ENCODE measurements around the gene GZMM. TPM values are rescaled to one million over a fixed set of nuclear protein-coding genes. Genes with fewer than 3 reads are reported as not detected.

GZMM gene
- total and polyA plus RNA-seq, 2 of the 13 experiments (the other 11 are each of a cell fraction or from before 2014, with no cell fraction given) = 0.07 TPM; not detected in 1

- TF ChIP-seq, protein P1, sequence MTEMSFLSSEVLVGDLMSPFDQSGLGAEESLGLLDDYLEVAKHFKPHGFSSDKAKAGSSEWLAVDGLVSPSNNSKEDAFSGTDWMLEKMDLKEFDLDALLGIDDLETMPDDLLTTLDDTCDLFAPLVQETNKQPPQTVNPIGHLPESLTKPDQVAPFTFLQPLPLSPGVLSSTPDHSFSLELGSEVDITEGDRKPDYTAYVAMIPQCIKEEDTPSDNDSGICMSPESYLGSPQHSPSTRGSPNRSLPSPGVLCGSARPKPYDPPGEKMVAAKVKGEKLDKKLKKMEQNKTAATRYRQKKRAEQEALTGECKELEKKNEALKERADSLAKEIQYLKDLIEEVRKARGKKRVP (CRISPR knock-in tag; IDR thresholded peaks at IDR 0.05) = no peak
- TF ChIP-seq, protein P2, sequence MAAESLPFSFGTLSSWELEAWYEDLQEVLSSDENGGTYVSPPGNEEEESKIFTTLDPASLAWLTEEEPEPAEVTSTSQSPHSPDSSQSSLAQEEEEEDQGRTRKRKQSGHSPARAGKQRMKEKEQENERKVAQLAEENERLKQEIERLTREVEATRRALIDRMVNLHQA (CRISPR knock-in tag; IDR thresholded peaks at IDR 0.05) = no peak
- TF ChIP-seq THAP7 (CRISPR knock-in tag; IDR thresholded peaks at IDR 0.05) (no peak), PHF5A (CRISPR knock-in tag; IDR thresholded peaks at IDR 0.05; ENCODE audit: low read depth, unreplicated experiment) (no peak), ZNF546 (CRISPR knock-in tag; conservative IDR thresholded peaks at IDR 0.05) (0 out of 2 replicates have a peak, but pooled peaks have one; percentile 31), ETS1 (CRISPR knock-in tag; IDR thresholded peaks at IDR 0.05) (no peak), BHLHE40 (IDR thresholded peaks at IDR 0.05; ENCODE audit: low read length) (no peak), PTBP1 (IDR thresholded peaks at IDR 0.05; ENCODE audit: low read depth, low read length, poor library complexity, severe bottlenecking) (no peak), NRL (CRISPR knock-in tag; IDR thresholded peaks at IDR 0.05; ENCODE audit: borderline replicate concordance) (peak; percentile 39; the same call in 1 of the 2 replicates), SUZ12 (IDR thresholded peaks at IDR 0.05; ENCODE audit: low read depth, low read length) (no peak), ZSCAN30 (CRISPR knock-in tag; IDR thresholded peaks at IDR 0.05) (no peak), ZNF761 (CRISPR knock-in tag; conservative IDR thresholded peaks at IDR 0.05) (0 out of 2 replicates have a peak, but pooled peaks have one; percentile 44), ZNF747 (CRISPR knock-in tag; IDR thresholded peaks at IDR 0.05; ENCODE audit: borderline replicate concordance) (no peak), TARDBP (CRISPR knock-in tag; IDR thresholded peaks at IDR 0.05) (no peak), SNAPC2 (CRISPR knock-in tag; IDR thresholded peaks at IDR 0.05) (no peak)
- TF ChIP-seq, protein P3, sequence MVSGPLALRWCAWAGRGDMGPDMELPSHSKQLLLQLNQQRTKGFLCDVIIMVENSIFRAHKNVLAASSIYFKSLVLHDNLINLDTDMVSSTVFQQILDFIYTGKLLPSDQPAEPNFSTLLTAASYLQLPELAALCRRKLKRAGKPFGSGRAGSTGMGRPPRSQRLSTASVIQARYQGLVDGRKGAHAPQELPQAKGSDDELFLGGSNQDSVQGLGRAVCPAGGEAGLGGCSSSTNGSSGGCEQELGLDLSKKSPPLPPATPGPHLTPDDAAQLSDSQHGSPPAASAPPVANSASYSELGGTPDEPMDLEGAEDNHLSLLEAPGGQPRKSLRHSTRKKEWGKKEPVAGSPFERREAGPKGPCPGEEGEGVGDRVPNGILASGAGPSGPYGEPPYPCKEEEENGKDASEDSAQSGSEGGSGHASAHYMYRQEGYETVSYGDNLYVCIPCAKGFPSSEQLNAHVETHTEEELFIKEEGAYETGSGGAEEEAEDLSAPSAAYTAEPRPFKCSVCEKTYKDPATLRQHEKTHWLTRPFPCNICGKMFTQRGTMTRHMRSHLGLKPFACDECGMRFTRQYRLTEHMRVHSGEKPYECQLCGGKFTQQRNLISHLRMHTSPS (CRISPR knock-in tag; IDR thresholded peaks at IDR 0.05; ENCODE audit: low read depth) = no peak
- TF ChIP-seq, protein P4, sequence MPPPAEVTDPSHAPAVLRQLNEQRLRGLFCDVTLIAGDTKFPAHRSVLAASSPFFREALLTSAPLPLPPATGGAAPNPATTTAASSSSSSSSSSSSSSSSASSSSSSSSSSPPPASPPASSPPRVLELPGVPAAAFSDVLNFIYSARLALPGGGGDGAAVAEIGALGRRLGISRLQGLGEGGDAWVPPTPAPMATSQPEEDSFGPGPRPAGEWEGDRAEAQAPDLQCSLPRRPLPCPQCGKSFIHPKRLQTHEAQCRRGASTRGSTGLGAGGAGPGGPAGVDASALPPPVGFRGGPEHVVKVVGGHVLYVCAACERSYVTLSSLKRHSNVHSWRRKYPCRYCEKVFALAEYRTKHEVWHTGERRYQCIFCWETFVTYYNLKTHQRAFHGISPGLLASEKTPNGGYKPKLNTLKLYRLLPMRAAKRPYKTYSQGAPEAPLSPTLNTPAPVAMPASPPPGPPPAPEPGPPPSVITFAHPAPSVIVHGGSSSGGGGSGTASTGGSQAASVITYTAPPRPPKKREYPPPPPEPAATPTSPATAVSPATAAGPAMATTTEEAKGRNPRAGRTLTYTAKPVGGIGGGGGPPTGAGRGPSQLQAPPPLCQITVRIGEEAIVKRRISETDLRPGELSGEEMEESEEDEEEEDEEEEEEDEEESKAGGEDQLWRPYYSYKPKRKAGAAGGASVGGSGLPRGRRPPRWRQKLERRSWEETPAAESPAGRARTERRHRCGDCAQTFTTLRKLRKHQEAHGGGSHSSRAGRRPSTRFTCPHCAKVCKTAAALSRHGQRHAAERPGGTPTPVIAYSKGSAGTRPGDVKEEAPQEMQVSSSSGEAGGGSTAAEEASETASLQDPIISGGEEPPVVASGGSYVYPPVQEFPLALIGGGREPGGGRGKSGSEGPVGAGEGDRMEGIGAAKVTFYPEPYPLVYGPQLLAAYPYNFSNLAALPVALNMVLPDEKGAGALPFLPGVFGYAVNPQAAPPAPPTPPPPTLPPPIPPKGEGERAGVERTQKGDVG (CRISPR knock-in tag; IDR thresholded peaks at IDR 0.05; ENCODE audit: borderline replicate concordance) = no peak
- TF ChIP-seq, protein P5, sequence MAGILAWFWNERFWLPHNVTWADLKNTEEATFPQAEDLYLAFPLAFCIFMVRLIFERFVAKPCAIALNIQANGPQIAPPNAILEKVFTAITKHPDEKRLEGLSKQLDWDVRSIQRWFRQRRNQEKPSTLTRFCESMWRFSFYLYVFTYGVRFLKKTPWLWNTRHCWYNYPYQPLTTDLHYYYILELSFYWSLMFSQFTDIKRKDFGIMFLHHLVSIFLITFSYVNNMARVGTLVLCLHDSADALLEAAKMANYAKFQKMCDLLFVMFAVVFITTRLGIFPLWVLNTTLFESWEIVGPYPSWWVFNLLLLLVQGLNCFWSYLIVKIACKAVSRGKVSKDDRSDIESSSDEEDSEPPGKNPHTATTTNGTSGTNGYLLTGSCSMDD (CRISPR knock-in tag; IDR thresholded peaks at IDR 0.05) = no peak
- TF ChIP-seq, protein P6, sequence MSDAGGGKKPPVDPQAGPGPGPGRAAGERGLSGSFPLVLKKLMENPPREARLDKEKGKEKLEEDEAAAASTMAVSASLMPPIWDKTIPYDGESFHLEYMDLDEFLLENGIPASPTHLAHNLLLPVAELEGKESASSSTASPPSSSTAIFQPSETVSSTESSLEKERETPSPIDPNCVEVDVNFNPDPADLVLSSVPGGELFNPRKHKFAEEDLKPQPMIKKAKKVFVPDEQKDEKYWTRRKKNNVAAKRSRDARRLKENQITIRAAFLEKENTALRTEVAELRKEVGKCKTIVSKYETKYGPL (CRISPR knock-in tag; IDR thresholded peaks at IDR 0.05) = no peak
Observed at GRCh38 chr19:497869-498510, 45.9 kb upstream of the GZMM start (continued).

All from HepG2 (cell line).